Endodermal cell (in vitro differentiated cells): Measurements from ENCODE around the gene FAM168A. TPM values are rescaled to one million over a fixed set of nuclear protein-coding genes. Genes with fewer than 3 reads are reported as not detected.

ENCODE experiments used
- DNase-seq: peaks from one replicate; pipeline ENCODE4 v3.0.0-alpha.2; 2017
- H3K27ac ChIP-seq: 2 replicates; pipeline ENCODE4 v1.5.1; 2013; ENCODE audit warnings: mild to moderate bottlenecking, low read depth, low read length, moderate library complexity
- H3K27me3 ChIP-seq: 2 replicates; pipeline ENCODE4 v1.6.1; 2013; ENCODE audit warnings: mild to moderate bottlenecking, low read length, moderate library complexity; ENCODE audit not compliant: insufficient read depth, control insufficient read depth, poor library complexity, severe bottlenecking
- H3K36me3 ChIP-seq: 2 replicates; pipeline ENCODE4 v1.7.0; 2013; ENCODE audit warnings: mild to moderate bottlenecking, low read length, moderate library complexity; ENCODE audit not compliant: control insufficient read depth, insufficient read depth
- H3K4me1 ChIP-seq: one replicate; pipeline ENCODE4 v1.7.0; 2013; ENCODE audit warnings: low read length; ENCODE audit not compliant: control insufficient read depth, insufficient read depth
- H3K4me3 ChIP-seq: 2 replicates; pipeline ENCODE4 v1.5.1; 2013; ENCODE audit warnings: mild to moderate bottlenecking, low read length, moderate library complexity
- H3K9ac ChIP-seq: 2 replicates; pipeline ENCODE4 v1.6.1; 2013; ENCODE audit warnings: mild to moderate bottlenecking, low read length, moderate library complexity; ENCODE audit not compliant: poor library complexity, severe bottlenecking; ENCODE audit errors: extremely low read depth
- H3K9me3 ChIP-seq: 2 replicates; pipeline ENCODE4 v1.6.1; 2013; ENCODE audit warnings: mild to moderate bottlenecking, low read length, moderate library complexity; ENCODE audit not compliant: control insufficient read depth
- H3K27ac Mint-ChIP-seq: 2 replicates; pipeline ENCODE4 v1.8.0; 2020; ENCODE audit warnings: mixed read lengths
- H3K27me3 Mint-ChIP-seq: 2 replicates; pipeline ENCODE4 v1.8.0; 2021; ENCODE audit warnings: mild to moderate bottlenecking, mixed read lengths; ENCODE audit not compliant: insufficient read depth
- H3K36me3 Mint-ChIP-seq: 2 replicates; pipeline ENCODE4 v1.8.0; 2020; ENCODE audit warnings: low read depth, mixed read lengths
- H3K4me1 Mint-ChIP-seq: 2 replicates; pipeline ENCODE4 v1.8.0; 2020; ENCODE audit warnings: mixed read lengths
- H3K4me3 Mint-ChIP-seq: 2 replicates; pipeline ENCODE4 v1.8.0; 2020; ENCODE audit warnings: mild to moderate bottlenecking, moderate library complexity, mixed read lengths
- H3K9me3 Mint-ChIP-seq: 2 replicates; pipeline ENCODE4 v1.8.0; 2020; ENCODE audit warnings: mild to moderate bottlenecking, mixed read lengths
- WGBS, 2 experiments: methylation state at CpG; one replicate each; pipeline versions ENCODE4 v1.1.5 to v1.1.7; 2013; ENCODE audit warnings: missing lambda C conversion rate in 2 of 2, mixed read lengths in 1 of 2; ENCODE audit not compliant: insufficient coverage in 1 of 2, insufficient read length in 1 of 2; 5-methylcytosine and 5-hydroxymethylcytosine counted together
- total RNA-seq, 2 donors: library from RNA; stranded (reverse); fragmentation: NEBNext Ultra II Directional in 1 of 2; extraction: Animal tissue kit (Norgen Biotek cat#: 25700) in 1 of 2; gene quantifications; 2 replicates in 1 of 2; 3 replicates in 1 of 2; pipeline ENCODE4 v1.2.1, GENCODE V29; 2021
- TF ChIP-seq, protein P1 (sequence below): fragments of 200-600 bp; sonication (generic); conservative IDR thresholded peaks from 2 replicates; pipeline ENCODE4 v1.5.0; 2021; ENCODE audit warnings: antibody characterized with exemption, mild to moderate bottlenecking

The FAM168A gene
- total RNA-seq, 2 donors from 2014 or later, result 27.4 to 31.6 TPM

DNA sequence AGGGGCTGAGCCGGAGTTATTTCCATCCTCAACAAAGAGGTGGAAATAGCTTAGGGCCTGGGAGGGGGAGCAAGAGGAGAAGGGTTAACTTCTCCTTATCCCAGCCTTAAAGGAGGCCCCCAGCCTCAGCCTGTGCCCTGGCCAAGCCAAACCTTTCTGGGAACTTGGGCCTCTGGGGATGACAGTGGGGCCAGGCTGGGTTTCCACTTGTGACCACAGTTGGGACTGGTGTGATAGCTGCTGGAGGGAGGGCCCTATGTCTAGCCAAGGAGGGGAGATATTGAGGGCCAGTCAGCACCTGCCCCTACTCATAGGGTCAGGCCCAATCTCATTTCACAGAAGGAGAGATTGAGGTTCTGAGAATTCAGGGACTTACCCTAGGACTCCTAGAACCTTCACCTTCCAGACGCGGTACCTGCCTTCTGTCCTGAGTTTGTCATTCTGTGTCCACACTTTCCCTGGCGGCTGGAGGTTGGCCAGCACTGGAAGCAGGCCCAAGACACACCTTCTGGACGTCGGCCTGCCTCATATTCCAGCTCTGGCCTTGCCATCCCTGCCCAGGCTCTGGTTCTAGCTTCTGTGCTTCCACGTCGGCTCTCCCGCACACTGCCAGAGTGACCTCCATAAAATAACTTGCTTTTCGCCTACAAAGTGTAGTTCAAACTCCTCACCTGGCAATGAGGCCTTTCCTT lies 218.6 kb downstream of the FAM168A start:
- H3K36me3 Mint-ChIP-seq, result no peaks in the 10 kb centered on the region
- Histone ChIP-seq H3K27ac (no peak overlapping the region), H3K4me1 (peaks cover 4% of the 10 kb centered on the region), H3K27me3 (no peaks in the 10 kb centered on the region), H3K4me3 (no peak overlapping the region), H3K9ac (no peak overlapping the region), H3K9me3 (no peaks in the 10 kb centered on the region), H3K36me3 (no peaks in the 10 kb centered on the region)
- H3K27ac Mint-ChIP-seq, result no peak overlapping the region
- H3K4me1 Mint-ChIP-seq, result peaks cover 10% of the 10 kb centered on the region
- 89 to 93% methylated on average over 6 to 10 of the region's 10 CpGs for WGBS, 2 experiments
- no peak overlapping the region for H3K4me3 Mint-ChIP-seq
- no peak for DNase-seq
- no peaks in the 10 kb centered on the region for H3K9me3 Mint-ChIP-seq
- TF ChIP-seq, protein P1, sequence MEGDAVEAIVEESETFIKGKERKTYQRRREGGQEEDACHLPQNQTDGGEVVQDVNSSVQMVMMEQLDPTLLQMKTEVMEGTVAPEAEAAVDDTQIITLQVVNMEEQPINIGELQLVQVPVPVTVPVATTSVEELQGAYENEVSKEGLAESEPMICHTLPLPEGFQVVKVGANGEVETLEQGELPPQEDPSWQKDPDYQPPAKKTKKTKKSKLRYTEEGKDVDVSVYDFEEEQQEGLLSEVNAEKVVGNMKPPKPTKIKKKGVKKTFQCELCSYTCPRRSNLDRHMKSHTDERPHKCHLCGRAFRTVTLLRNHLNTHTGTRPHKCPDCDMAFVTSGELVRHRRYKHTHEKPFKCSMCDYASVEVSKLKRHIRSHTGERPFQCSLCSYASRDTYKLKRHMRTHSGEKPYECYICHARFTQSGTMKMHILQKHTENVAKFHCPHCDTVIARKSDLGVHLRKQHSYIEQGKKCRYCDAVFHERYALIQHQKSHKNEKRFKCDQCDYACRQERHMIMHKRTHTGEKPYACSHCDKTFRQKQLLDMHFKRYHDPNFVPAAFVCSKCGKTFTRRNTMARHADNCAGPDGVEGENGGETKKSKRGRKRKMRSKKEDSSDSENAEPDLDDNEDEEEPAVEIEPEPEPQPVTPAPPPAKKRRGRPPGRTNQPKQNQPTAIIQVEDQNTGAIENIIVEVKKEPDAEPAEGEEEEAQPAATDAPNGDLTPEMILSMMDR, result no peak
- H3K27me3 Mint-ChIP-seq, result peaks cover 7% of the 10 kb centered on the region

DNA sequence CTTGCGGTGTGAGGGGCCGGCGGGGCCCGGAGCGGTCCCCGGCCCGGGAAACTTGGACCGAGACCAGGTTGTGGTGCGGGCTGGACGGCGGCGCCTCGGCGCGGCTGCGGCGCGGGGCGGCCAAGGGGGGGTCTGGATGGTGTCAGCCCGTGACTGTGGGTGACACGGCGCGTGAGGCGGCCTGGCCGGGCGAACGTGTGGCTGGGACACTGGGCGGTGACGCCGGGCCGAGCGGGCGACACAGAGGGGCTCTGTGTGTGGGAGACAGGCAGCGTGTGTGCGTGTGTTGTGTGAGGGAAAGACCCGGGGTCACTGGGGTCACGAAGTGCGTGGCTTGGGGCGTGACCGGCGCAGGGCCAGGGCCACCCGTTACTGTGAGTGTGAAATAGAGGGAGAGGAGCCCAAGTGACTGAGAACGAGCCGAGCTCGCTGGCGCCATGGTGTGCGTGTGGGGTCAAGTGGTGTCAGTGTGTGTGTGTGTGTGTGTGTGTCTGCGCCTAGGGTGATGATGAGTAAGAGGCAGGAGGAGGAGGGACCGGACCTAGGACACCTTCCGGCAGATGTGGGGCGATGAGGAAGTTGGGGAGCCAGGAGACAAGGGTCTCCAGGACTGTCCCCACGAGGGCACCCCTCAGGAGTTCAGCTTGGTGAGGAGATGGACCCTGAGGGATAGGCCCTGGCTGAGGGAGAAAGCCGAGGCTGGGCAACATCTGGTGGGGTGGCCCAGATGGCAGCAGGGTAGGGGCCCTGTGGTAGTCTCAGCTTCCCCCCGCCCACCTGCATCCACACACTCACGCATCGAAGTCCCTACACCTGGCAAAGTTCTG lies 220.9 kb downstream of the FAM168A start:
- Histone ChIP-seq H3K36me3 (no peaks in the 10 kb centered on the region), H3K9ac (peak overlapping the region; percentile 62), H3K4me3 (peak overlapping the region; percentile 78), H3K4me1 (peaks cover 4% of the 10 kb centered on the region), H3K27me3 (no peaks in the 10 kb centered on the region), H3K27ac (peak overlapping the region; percentile 57), H3K9me3 (no peaks in the 10 kb centered on the region)
- peak; percentile 81 for DNase-seq
- Mint-ChIP-seq H3K36me3 (no peaks in the 10 kb centered on the region), H3K9me3 (no peaks in the 10 kb centered on the region), H3K27me3 (peaks cover 7% of the 10 kb centered on the region), H3K4me1 (peaks cover 10% of the 10 kb centered on the region), H3K27ac (peak overlapping the region; percentile 14), H3K4me3 (peak overlapping the region; percentile 74)
- 6 to 12% methylated on average over 30 to 56 of the region's 56 CpGs for WGBS, 2 experiments
- TF ChIP-seq, protein P1, result no peak

DNA sequence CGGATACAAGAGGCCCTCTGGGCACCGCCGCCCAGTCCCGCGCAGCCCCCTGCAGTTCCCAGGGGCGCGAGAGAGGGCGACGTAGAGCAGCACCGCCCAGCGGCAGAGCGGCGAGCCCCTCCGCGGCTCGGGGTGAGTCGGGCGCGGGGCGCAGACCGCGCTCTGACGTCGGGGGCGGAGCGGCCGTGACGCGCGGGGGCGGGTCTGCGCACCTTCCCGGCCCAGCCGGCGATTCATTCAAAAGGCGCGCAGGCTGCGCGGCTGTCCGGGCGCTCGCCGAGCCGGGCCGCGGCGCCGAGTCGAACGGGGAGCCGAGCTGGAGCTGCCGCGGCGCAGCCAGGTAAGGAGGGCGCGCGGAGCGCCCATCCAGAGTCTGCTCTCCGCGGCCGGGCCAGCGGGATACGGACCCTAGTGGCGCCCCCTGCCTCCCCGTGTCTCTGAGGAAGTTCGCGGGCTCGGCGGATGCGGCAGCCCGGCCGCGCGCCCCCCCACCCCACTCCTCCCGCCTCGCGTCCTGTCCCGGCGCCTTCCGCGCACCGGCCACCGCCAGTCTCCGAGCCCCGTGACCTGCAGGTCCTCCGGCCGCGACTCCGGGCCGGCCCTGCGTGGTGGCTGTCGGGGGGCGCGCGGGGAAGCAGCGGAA lies 221.6 kb downstream of the FAM168A start, which contains the start of gene RELT:
RELT (plus strand) TSS at position 240 of the 643 bp plus-strand sequence. CDS start 12,738 bp downstream, outside the sequence.
- Mint-ChIP-seq H3K4me1 (peaks cover 10% of the 10 kb centered on the region), H3K27me3 (peaks cover 7% of the 10 kb centered on the region), H3K27ac (peak within 1 kb of the TSS; percentile 14), H3K9me3 (no peaks in the 10 kb centered on the region), H3K4me3 (peak within 1 kb of the TSS; percentile 74), H3K36me3 (no peaks in the 10 kb centered on the region)
- no peaks in the 10 kb centered on the region for H3K9me3 ChIP-seq
- peaks cover 4% of the 10 kb centered on the region for H3K4me1 ChIP-seq
- TF ChIP-seq, protein P1, result peak; percentile 90
- H3K9ac ChIP-seq, result peak within 1 kb of the TSS; percentile 62
- H3K36me3 ChIP-seq, result no peaks in the 10 kb centered on the region
- H3K4me3 ChIP-seq, result peak within 1 kb of the TSS; percentile 78
- H3K27ac ChIP-seq, result peak within 1 kb of the TSS; percentile 57
- H3K27me3 ChIP-seq, result no peaks in the 10 kb centered on the region
- peak; percentile 98 for DNase-seq
- 0 to 1% methylated on average over 5 to 96 of the region's 96 CpGs for WGBS, 2 experiments
